Measurements from ENCODE around the gene RGS7. TPM values are rescaled to one million over a fixed set of nuclear protein-coding genes. Genes with fewer than 3 reads are reported as not detected.

The RGS7 gene
- total RNA-seq, 1 donor from 2014 or later, result 0.18 TPM

DNA sequence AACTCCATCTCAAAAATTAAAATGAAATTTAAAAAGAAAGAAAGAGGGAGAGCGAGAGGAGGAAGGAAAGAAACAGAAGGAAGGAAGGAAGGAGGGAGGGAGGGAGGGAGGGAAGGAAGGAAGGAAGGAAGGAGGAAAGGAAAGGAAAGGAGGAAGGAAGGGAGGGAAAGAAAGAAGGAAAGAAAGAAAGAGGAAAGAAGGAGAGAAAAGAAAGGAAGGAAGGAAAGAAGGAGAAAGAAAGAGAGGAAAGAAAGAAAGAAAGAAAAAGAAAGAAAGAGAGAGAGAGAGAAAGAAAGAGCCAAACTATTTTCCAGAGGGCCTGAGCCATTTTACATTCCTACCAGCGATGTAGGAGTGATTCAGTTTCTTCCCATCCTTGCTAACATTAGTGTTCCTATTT, 364.0 kb downstream of the RGS7 start:
- Histone ChIP-seq H3K36me3 (ENCODE audit: insufficient read depth, low read length) (no peaks in the 10 kb centered on the region), H3K27me3 (ENCODE audit: insufficient read depth, low read length) (no peaks in the 10 kb centered on the region), H3K9me3 (ENCODE audit: insufficient read depth, low read depth, low read length) (no peaks in the 10 kb centered on the region), H3K27ac (ENCODE audit: low read depth, low read length) (no peak overlapping the region), H3K4me3 (ENCODE audit: insufficient read depth, low read depth, low read length) (no peak overlapping the region), H3K79me2 (ENCODE audit: insufficient read depth, low read length) (no peaks in the 10 kb centered on the region), H3K9ac (ENCODE audit: low read length) (no peak overlapping the region), H3K4me2 (ENCODE audit: low read length) (no peak overlapping the region), H2AFZ (ENCODE audit: low read depth, low read length) (no peak overlapping the region), H4K20me1 (ENCODE audit: insufficient read depth, low read length) (no peaks in the 10 kb centered on the region), H3K4me1 (ENCODE audit: insufficient read depth, low read length) (no peaks in the 10 kb centered on the region)
- FAIRE-seq (no peak), DNase-seq (ENCODE audit: low read depth) (no peak)
- H3K36me3 Mint-ChIP-seq (ENCODE audit: low read depth, unreplicated experiment), result no peaks in the 10 kb centered on the region
- H3K27ac Mint-ChIP-seq (ENCODE audit: unreplicated experiment), result no peak overlapping the region
- no peaks in the 10 kb centered on the region for H3K9me3 Mint-ChIP-seq (ENCODE audit: unreplicated experiment)
- no peaks in the 10 kb centered on the region for H3K4me1 Mint-ChIP-seq (ENCODE audit: low read depth, unreplicated experiment)
- H3K4me3 Mint-ChIP-seq (ENCODE audit: unreplicated experiment), result no peak overlapping the region
- TF ChIP-seq EZH2 (IDR thresholded peaks at IDR 0.05; ENCODE audit: insufficient read depth, low read length) (no peak), CTCF (IDR thresholded peaks at IDR 0.05; ENCODE audit: insufficient read depth, low read depth, low read length) (no peak)
- no peaks in the 10 kb centered on the region for H3K27me3 Mint-ChIP-seq (ENCODE audit: low read depth, unreplicated experiment)

- no peaks in the 10 kb centered on the region for H3K4me1 ChIP-seq (ENCODE audit: insufficient read depth, low read length)
- no peaks in the 10 kb centered on the region for H4K20me1 ChIP-seq (ENCODE audit: insufficient read depth, low read length)
- no peaks in the 10 kb centered on the region for H3K36me3 ChIP-seq (ENCODE audit: insufficient read depth, low read length)
- Mint-ChIP-seq H3K4me3 (ENCODE audit: unreplicated experiment) (no peak overlapping the region), H3K36me3 (ENCODE audit: low read depth, unreplicated experiment) (no peaks in the 10 kb centered on the region), H3K27ac (ENCODE audit: unreplicated experiment) (no peak overlapping the region), H3K9me3 (ENCODE audit: unreplicated experiment) (no peaks in the 10 kb centered on the region), H3K27me3 (ENCODE audit: low read depth, unreplicated experiment) (no peaks in the 10 kb centered on the region), H3K4me1 (ENCODE audit: low read depth, unreplicated experiment) (no peaks in the 10 kb centered on the region)
- H3K4me3 ChIP-seq (ENCODE audit: insufficient read depth, low read depth, low read length), result no peak overlapping the region
- H2AFZ ChIP-seq (ENCODE audit: low read depth, low read length), result no peak overlapping the region
- TF ChIP-seq EZH2 (IDR thresholded peaks at IDR 0.05; ENCODE audit: insufficient read depth, low read length), result no peak
- TF ChIP-seq CTCF (IDR thresholded peaks at IDR 0.05; ENCODE audit: insufficient read depth, low read depth, low read length), result no peak
- no peak overlapping the region for H3K4me2 ChIP-seq (ENCODE audit: low read length)
- H3K9ac ChIP-seq (ENCODE audit: low read length), result no peak overlapping the region
- no peaks in the 10 kb centered on the region for H3K9me3 ChIP-seq (ENCODE audit: insufficient read depth, low read depth, low read length)
- DNase-seq (ENCODE audit: low read depth) (no peak), FAIRE-seq (no peak)
- no peak overlapping the region for H3K27ac ChIP-seq (ENCODE audit: low read depth, low read length)
- no peaks in the 10 kb centered on the region for H3K27me3 ChIP-seq (ENCODE audit: insufficient read depth, low read length)
- no peaks in the 10 kb centered on the region for H3K79me2 ChIP-seq (ENCODE audit: insufficient read depth, low read length)
These were observed 365.8 kb downstream of the RGS7 start for GRCh38 chr1:240991230-240991629.

- H3K9me3 ChIP-seq (ENCODE audit: insufficient read depth, low read depth, low read length), result no peaks in the 10 kb centered on the region
- Mint-ChIP-seq H3K9me3 (ENCODE audit: unreplicated experiment) (no peaks in the 10 kb centered on the region), H3K36me3 (ENCODE audit: low read depth, unreplicated experiment) (no peaks in the 10 kb centered on the region), H3K4me1 (ENCODE audit: low read depth, unreplicated experiment) (no peaks in the 10 kb centered on the region), H3K27ac (ENCODE audit: unreplicated experiment) (no peak overlapping the region), H3K27me3 (ENCODE audit: low read depth, unreplicated experiment) (no peaks in the 10 kb centered on the region), H3K4me3 (ENCODE audit: unreplicated experiment) (no peak overlapping the region)
- no peak for TF ChIP-seq CTCF (IDR thresholded peaks at IDR 0.05; ENCODE audit: insufficient read depth, low read depth, low read length)
- TF ChIP-seq EZH2 (IDR thresholded peaks at IDR 0.05; ENCODE audit: insufficient read depth, low read length), result no peak
- FAIRE-seq, result no peak
- H3K27me3 ChIP-seq (ENCODE audit: insufficient read depth, low read length), result no peaks in the 10 kb centered on the region
- no peaks in the 10 kb centered on the region for H4K20me1 ChIP-seq (ENCODE audit: insufficient read depth, low read length)
- no peak overlapping the region for H3K4me2 ChIP-seq (ENCODE audit: low read length)
- no peak overlapping the region for H2AFZ ChIP-seq (ENCODE audit: low read depth, low read length)
- no peaks in the 10 kb centered on the region for H3K36me3 ChIP-seq (ENCODE audit: insufficient read depth, low read length)
- no peak for DNase-seq (ENCODE audit: low read depth)
- H3K4me3 ChIP-seq (ENCODE audit: insufficient read depth, low read depth, low read length), result no peak overlapping the region
- no peaks in the 10 kb centered on the region for H3K4me1 ChIP-seq (ENCODE audit: insufficient read depth, low read length)
- H3K27ac ChIP-seq (ENCODE audit: low read depth, low read length), result no peak overlapping the region
- no peak overlapping the region for H3K9ac ChIP-seq (ENCODE audit: low read length)
- no peaks in the 10 kb centered on the region for H3K79me2 ChIP-seq (ENCODE audit: insufficient read depth, low read length)
These were observed 369.1 kb downstream of the RGS7 start for GRCh38 chr1:240987928-240988327.

Measured in astrocyte (in vitro differentiated cells and primary cell).